ENCODE results near the gene ARPC1A.
"Not testable (repeated sequence)": the region's sequence is repeated elsewhere in the genome, so short reads cannot be mapped to it uniquely, and the experiment has no call there.

ARPC1A gene

DNA sequence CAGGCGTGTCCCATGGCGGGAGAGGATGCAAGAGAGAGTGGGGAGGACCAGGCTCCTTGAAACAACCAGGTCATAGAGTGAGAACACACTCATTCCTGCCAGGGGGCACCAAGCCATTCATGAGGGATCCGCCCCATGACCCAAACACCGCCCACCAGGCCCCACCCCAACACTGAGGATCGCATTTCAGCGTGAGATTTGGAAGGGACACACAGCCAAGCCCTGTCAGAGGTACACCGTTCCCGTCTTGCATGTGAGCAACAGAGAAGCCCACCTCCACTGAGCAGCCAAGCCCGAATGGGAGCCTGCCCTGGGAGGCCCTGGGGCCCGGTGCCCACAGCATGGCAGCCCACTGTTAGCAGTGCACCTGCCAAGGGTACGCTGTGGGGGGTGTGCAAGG, 40.9 kb downstream of the ARPC1A start:
- in situ Hi-C loops (cut with HindIII; ENCODE audit: low sequenced_read_pairs) = no loop called here

DNA sequence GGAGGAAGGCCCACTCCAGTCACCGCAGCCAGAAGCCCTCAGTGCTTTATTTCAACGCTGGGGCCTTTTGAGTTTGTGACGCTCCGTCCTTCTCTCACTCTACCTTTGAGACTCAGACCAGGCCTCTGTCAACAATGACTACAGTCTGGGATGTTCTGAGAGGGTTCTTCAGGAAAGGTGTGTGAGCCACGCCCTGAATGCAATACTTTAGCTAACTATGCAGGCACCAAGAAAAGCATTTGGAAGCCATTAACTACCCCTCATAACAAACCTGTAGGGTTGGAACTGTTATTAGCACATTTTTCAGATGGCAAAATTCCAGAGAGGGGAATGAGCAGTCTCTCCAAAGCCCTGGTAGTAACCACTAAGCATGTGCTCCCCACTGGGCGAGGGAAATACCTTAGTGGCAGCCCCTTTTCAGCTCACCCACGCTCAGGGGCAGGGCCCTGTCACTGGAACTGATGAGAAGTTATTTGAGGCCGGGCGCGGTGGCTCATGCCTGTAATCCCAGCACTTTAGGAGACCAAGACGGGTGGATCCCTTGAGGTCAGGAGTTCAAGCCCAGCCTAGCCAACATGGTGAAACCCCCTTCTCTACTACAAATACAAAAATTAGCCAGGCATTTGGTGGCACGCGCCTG, 43.2 kb downstream of the ARPC1A start:
- in situ Hi-C loops (cut with HindIII; ENCODE audit: low sequenced_read_pairs) = no loop called here

DNA sequence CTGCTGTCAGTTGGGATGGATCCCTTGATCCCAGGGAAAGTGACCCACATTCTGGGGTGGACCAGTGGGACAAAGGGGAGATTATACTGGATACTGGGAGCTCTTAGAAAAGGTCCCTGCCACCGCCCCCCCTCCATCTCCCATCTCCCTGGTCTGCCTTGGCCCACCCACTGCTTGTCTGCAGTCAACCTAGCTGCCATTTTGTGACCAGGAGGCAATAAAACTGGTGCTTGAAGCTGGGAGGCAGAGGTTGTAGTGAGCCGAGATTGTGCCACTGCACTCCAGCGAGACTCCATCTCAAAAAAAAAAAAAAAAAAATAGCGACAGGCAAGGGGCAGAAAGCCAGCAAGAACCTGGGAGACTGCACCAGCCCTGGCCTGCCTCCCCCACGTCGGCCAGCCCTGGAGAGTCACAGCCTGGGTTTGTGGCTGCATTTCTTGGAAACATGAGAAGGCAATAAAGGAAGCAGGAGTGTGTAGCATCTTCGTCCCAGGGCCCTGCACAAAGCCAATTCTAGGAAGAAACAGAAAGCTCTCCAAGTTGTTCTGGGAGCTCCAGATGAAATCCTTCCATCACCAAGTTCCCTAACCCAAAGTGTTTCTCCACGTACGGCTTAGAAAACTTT, 44.2 kb downstream of the ARPC1A start:
- in situ Hi-C loops (cut with HindIII; ENCODE audit: low sequenced_read_pairs) = no loop called here

DNA sequence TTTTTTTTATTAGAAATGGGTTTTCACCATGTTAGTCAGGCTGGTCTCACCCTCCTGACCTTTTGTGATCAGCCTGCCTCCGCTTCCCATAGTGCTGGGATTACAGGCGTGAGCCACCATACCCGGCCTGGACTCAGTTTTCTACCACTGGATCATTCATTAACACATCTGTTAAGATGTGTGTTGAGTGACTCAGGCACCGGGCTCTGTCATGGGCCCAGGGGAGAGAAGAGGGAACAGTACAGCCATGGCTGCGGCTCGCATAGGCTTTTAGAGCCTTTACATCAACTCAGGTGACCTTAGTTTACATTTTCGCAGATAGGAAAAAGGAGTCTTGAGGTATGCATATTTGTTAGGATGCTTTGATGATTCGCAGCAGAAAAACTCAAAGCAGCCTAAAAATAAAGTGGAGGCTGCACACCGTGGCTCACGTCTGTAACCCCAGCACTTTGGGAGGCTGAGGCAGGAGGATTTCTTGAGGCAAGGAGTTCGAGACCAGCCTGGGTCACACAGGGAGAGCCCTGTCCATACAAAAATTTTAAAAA, 45.8 kb downstream of the ARPC1A start:
- in situ Hi-C loops (cut with HindIII; ENCODE audit: low sequenced_read_pairs) = no loop called here

DNA sequence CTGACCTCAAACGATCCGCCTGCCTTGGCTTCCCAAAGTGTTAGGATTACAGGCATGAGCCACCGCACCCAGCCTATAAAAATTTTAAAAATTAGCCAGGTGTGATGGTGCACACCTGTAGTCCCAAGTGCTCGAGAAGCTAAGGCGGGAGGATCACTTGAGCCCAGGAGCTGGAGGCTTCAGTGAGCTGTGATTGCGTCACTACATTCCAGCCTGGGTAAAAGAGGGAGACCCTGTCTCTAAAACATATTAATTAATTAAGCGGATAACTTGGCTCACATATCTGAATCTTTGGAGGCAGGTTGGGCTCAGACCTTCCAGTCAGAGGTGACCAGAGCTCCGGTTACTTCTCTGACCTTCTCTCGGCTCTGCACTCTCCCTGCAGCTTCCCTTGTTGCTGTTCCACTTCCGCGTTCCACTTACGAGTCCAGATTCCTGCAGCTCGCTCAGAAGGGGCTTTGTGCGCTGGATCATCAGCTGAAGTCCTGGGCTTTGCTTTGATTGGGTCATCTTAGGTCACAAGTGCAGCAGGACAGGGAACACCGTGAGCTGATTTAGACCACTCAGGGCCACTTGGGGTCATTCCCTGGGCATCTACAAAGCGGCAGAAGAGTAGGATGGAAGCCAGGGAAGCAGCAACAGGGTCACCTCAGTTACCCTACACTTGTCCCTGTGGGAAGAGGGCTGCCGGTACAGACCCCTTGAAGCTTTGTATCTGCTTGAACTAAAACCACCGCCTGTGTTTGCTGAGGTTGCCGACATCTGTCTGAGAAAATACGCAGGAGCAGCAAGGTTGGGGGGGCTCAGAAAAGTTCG, 46.8 kb downstream of the ARPC1A start:
- in situ Hi-C loops (cut with HindIII; ENCODE audit: low sequenced_read_pairs) = no loop called here

DNA sequence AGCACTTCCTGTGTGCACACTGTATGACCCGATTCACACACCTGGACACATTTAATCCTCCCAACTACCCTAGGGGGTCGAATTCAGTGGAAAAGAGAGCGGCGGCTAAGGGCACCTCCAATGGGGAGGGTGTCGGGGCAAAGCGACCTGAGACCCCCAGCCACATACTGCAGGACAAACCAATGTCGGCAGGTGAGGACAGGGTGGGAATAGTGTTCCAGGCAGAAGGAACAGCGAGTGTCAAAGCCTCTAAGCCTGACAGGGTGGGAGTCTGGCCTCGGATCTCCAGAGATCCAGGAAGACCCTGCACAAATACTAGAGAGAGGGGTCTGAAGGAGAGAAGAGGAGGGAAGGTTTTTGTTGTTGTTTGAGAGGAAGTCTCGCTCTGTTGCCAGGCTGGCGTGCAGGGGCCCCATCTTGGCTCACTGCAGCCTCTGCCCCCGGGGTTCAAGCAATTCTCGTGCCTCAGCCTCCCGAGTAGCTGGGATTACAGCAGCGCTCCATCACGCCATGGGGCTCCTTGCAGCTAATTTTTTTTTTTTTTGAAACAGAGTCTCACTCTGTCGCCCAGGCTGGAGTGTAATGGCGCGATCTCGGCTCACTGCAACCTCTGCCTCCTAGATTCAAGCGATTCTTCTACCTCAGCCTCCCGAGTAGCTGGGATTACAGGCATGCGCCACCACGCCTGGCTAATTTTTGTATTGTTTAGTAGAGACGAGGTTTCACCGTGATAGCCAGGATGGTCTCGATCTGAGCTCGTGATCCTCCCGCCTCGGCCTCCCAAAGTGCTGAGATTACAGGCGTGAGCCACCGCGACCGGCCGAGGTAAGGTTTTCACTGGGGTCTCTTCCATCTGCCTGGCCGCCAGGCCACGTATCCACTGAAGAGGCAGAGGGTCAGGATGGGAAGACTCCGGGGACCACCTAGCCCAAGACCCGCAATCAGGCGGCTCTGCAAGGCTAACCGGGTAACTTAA, 47.7 kb downstream of the ARPC1A start:
- in situ Hi-C loops (cut with HindIII; ENCODE audit: low sequenced_read_pairs) = no loop called here

DNA sequence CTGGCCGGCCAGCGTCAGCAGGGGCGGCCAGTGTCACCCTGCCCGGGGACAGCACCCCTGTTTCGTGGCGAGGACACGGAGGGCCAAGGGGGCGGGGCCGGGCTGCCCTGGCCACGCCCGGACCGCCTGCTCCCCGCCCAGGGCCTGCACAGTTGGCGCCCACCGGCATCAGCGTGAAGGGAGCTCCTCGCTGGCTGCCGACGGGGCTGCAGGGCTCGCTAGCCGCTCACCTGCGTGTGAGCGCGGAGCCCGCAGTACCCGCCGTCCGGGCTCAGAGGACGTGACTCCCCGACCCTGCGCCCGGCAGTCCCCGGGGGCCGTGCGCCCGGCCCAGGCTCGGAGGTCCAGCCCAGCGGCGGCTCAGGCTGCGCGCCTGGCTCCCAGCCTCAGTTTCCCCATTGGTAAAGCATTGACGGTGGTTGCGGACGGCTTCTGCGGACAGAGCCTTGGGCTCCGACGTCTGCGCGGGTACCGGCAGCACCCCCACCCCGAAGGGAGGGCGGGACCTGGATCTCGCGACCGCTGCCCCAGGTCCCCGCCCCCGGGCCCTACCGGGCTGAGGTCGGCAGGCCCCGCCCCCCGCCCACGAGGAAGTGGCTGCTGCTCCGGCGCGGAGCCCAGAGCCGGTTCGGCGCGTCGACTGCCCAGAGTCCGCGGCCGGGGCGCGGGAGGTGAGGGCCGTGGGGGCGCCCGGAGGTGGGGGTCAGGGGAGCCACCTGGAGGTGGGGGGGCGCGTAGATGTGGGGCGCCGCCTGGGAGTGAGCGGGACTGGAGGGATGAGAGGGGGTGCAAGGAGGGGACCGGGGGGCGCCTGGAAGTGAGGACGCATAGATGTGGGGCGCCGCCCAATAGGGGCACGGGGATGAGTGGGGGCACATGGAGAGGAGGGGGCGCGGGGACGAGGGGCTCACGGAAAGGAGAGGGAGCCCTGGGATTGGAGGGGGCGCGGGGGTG, 48.7 kb downstream of the ARPC1A start, which contains the start of gene ARPC1B:
ARPC1B (plus strand) TSS at position 620 of the 954 bp plus-strand sequence. CDS start 10,985 bp downstream, outside the sequence.
- in situ Hi-C loops (cut with HindIII; ENCODE audit: low sequenced_read_pairs) = no loop called here

DNA sequence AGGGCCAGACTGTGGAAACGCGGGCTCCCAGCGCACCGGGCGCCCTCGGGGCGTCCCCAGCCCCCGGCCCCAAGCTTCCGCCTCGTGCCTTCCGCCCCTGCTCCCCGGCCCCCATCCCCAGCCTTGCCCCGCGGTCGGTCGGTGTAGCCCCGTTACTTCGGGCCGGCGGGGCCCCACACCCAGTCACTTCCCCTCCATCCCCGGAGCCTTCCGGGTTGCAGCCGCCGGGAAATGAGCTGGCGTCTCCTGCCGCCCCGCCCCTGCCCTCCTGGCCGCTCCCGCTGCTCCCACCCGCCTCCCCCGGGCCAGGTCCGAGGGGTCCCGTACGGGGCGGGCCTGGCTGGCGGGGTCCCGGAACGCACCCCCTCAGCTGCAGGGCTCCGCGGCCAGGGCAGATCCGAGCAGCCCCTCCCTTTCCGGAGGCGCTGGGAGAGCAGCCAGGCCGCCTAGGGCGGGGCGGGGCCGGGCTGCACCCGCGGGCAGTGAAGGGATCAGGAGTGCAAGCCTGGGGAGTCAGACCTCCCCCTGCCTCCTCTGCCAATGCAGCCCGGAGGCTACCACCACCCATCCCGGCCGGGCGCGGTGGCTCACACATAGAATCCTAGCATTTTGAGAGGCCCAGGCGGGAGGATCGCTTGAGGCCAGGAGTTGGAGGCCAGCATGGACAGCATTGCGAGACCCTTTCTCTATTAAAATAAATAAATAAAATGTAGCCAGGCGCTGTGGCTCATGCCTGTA, 49.5 kb downstream of the ARPC1A start:
- in situ Hi-C loops (cut with HindIII; ENCODE audit: low sequenced_read_pairs) = no loop called here

DNA sequence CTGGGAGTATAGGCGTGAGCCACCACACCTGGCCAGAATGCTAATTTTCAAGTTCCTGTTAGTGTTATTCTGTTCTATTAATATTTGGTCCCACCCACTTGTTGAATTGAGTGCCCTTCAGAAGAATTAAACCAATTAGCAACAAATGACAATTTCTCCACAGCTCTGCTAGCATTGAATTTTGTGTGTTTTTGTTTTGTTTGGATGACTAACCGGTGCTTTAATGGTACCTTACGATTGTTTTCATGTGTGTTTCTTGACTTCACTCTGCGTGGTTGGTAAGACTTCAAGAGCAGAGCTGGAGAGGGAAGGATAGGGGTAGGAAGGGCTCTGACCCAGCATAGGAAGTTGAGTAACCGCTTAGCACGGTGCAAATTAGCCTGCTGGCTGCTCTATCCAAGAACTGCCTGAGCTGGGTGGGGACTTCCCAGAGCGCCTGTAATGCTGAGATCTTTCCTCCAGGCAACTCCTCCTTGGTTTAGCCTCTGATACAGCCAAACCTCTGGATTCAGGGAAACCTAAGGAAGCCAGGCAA, 53.4 kb downstream of the ARPC1A start:
- in situ Hi-C loops (cut with HindIII; ENCODE audit: low sequenced_read_pairs) = no loop called here

DNA sequence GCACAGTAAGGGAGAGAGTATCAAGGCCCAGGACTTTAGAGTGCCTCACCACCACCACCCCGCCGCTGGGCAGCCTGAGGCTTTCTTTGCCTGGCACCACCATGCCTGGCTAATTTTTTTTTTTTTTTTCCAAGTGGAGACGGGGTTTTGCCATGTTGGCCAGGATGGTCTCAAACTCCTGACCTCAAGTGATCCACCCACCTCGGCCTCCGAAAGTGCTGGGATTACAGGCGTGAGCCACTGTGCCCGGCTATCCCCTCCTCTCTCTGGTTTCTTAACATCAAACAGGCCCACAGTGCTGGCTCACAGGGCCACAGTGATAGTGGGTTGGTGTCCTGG, 54.0 kb downstream of the ARPC1A start:
- in situ Hi-C loops (cut with HindIII; ENCODE audit: low sequenced_read_pairs) = not testable (repeated sequence)

DNA sequence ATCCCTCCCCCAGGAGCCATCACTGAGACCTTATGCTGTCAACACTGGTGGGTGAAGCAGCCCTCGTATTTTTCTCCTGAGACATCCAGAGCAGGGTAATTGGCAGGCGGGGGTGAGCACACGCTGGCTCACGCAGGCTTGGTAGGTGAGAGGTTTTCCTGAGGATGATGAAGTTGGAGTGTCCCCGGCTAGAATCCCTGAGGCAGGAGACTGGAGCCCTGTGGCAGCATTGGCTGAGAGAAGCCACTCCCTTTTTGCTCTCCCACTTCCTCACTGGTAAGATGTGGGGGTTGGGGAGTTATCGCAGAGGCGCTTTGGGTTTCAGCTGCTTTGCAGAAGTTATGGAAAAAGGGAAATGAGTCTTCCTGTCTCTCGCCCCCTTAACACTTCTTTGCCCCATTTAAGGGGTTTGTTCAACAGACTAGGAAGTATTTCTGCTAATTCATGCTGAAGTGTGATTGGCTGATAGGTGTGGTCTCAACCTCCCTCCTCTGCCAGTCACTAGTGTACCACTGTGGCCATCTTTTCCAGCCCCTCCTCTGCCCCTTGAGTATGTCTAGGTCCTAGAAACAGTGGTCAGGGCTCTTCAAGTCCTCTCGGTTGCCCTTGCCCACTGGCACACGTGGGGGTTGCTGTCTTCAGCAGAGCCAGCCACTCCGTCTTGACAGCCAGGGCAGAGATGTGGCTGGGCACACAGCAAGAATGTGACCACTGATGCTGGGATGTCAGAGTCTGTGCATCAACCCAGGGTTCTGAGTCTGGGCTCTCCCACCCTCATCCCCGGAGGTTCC, 54.5 kb downstream of the ARPC1A start:
- in situ Hi-C loops (cut with HindIII; ENCODE audit: low sequenced_read_pairs) = no loop called here

DNA sequence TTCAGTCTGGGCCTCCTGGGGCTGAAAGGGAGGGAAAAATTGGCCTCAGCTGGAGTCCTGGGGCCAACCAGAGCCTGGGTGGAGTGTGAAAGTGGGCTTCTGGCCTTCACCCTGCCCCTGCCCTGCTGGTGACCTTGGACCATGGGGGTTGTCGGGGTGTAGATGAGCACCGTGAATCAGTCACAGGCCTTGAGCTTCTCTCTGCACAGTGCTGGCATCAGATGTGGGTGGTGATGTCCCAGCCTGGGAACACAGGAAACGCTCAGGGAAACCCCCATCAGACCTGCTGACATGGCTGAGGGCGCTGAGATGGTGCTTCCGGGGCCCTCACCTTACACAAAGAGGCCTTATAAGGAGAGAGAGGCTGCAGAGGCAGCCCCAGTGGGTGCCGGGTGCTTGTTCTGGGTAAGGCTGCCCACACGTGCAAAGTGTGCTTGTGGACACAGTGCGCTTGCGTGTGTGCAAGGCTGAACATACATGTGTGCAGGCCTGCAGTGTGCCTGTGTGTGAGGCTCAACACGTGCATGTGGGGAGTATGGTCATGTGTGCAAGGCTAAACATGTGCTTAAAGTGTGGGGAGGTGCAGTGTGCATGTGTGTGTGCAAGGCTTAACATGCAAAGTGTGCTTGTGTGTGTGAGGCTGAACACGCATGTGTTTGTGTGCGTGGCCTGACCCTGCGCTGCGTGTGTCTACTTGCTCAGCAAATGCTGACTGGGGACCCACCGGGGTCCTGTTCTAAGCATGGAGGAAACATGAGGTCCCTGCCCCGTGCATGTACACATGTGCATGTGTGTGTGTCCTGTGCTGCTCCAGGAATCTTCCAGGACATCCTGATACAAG, 55.3 kb downstream of the ARPC1A start:
- in situ Hi-C loops (cut with HindIII; ENCODE audit: low sequenced_read_pairs) = no loop called here

DNA sequence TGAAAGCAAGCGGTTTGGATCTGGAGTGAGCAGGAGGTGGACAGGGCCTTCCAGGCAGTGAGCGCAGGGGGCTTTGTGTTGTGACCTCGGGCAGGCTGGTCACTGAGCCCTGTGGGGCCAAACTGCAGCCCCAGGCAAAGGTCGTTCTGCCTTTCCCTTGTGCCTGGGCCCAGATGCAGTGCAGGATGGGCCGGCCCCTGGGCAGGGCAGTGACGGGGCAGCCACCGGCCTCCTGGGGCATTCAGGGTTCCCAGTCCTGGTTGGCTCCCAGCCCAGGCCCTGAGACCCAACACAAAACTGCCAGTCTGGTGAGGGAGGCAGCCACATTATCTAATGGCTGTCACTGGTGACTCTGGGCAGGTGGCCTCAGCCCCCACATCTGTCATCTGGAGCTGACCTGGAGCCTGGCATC, 56.0 kb downstream of the ARPC1A start:
- in situ Hi-C loops (cut with HindIII; ENCODE audit: low sequenced_read_pairs) = no loop called here

DNA sequence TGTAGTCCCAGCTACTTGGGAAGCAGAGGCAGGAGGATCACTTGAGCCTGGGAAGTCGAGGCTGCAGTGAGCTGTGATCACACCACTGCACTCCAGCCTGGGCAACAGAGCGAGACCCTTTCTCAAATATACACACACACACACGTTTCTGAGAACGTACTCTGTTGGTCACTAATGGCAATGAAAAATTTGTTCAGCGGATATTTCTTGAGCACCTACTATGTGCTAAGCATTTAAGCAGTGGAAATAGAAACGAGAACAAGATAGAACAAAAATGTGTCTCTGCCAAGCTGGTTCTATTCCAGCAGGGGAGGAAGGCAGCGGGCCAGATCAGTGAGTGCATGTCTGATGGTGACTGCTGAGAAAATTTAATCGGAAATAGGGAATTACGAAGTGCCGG, 57.5 kb downstream of the ARPC1A start:
- in situ Hi-C loops (cut with HindIII; ENCODE audit: low sequenced_read_pairs) = no loop called here

DNA sequence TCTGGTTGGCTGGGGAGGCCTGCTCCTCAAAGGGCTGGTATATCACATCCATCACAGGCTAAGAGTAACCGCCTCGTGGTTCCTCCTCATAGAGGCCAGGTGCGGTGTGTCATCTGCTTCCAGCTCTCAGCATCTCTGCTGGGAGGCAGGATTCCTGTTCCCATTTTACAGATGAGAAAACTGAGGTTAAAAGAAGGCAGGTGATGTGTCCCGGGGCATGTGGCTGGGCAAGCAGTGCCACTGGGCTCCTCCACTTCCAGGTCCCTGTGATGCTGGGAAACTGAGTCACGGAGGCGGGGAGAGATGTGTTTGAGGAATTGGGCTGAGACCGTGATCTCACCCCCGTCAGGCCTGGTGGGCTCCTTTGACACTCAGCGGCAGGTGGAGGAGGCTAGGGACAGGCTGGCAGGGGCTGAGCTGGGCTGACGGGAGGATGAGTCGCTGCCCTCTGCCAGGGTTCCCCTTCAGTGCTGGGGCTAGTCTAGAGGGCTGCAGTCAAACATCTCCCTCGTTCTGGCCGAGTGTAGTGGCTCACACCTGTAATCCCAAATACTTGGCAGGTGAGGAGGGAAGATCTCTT, 58.2 kb downstream of the ARPC1A start:
- in situ Hi-C loops (cut with HindIII; ENCODE audit: low sequenced_read_pairs) = no loop called here

DNA sequence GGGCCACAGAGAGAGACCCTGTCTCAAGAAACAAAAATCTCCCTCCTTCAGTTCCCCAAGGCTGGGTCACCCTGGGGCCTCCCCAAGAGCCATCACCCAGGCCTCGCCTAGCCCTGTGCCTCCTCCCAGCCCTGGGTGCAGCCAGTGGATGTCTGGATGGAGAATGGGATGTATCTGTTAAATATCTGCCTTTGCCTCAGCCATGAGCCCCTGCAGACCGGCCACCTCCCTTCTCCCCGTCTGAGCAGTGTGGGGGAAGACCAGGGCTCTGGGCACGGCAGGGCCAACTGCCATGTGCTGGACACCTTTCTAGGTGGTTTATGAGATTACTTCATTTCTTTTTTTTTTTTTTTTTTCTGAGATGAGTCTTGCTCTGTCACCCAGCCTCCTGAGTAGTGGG, 58.8 kb downstream of the ARPC1A start:
- in situ Hi-C loops (cut with HindIII; ENCODE audit: low sequenced_read_pairs) = no loop called here

DNA sequence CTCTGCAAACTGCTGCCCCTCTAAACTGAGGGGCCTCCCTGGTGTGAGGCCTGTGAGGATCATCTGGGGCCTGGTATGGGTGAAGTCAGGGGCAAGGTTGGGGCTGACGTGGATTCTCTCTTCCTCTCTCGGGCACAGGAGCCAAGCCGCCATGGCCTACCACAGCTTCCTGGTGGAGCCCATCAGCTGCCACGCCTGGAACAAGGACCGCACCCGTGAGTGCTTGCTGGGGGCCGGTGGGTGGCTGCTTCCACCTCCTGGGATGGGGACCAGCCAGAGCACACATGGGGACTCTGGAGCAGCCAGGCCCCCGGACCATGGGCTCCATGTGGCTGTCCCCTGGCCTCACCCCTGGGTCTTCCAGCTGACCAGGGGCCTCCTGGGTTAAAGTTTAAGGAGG, 59.9 kb downstream of the ARPC1A start:
- in situ Hi-C loops (cut with HindIII; ENCODE audit: low sequenced_read_pairs) = no loop called here
